GM19397 (cell line): Measurements from ENCODE around the gene SKAP2.
"Not testable (repeated sequence)": the region's sequence is repeated elsewhere in the genome, so short reads cannot be mapped to it uniquely, and the experiment has no call there.

Experiments
- ATAC-seq: cut with Tn5 transposase; IDR thresholded peaks from one replicate; pipeline ENCODE4 v1.9.1; 2021; ENCODE audit warnings: mild to moderate bottlenecking, moderate library complexity; ENCODE audit not compliant: unreplicated experiment

Gene SKAP2

GRCh38 chr7:26857506-26858240 lies 6.7 kb downstream of the SKAP2 start:
- peak; percentile 41 for ATAC-seq

- ATAC-seq = no peak
Measured at GRCh38 chr7:26857170-26857505, 7.3 kb downstream of the SKAP2 start.

- ATAC-seq = no peak
Measured at GRCh38 chr7:26856176-26856985, 8.0 kb downstream of the SKAP2 start.

- ATAC-seq = no peak
Measured at GRCh38 chr7:26854876-26855855, 9.2 kb downstream of the SKAP2 start.

GRCh38 chr7:26853788-26854393 lies 10.5 kb downstream of the SKAP2 start:
- no peak for ATAC-seq

- no peak for ATAC-seq
Measured at GRCh38 chr7:26850193-26850651, 14.2 kb downstream of the SKAP2 start.

GRCh38 chr7:26843705-26844104 lies 20.7 kb downstream of the SKAP2 start:
- no peak for ATAC-seq

- no peak for ATAC-seq
Measured at GRCh38 chr7:26842897-26843296, 21.5 kb downstream of the SKAP2 start.

- no peak for ATAC-seq
Measured at GRCh38 chr7:26841003-26841739, 23.2 kb downstream of the SKAP2 start.

- not testable (repeated sequence) for ATAC-seq
Measured at GRCh38 chr7:26836793-26837192, 27.6 kb downstream of the SKAP2 start.

GRCh38 chr7:26815426-26815825 lies 49.0 kb downstream of the SKAP2 start:
- no peak for ATAC-seq

- no peak for ATAC-seq
Measured at GRCh38 chr7:26813432-26813831, 51.0 kb downstream of the SKAP2 start.

GRCh38 chr7:26794541-26794940 lies 69.8 kb downstream of the SKAP2 start:
- ATAC-seq = no peak

- ATAC-seq = no peak
Measured at GRCh38 chr7:26792576-26792975, 71.8 kb downstream of the SKAP2 start.

GRCh38 chr7:26792006-26792405 lies 72.4 kb downstream of the SKAP2 start:
- no peak for ATAC-seq

- no peak for ATAC-seq
Measured at GRCh38 chr7:26789481-26790184, 74.8 kb downstream of the SKAP2 start.

GRCh38 chr7:26787701-26788100 lies 76.7 kb downstream of the SKAP2 start:
- no peak for ATAC-seq

GRCh38 chr7:26784118-26784517 lies 80.3 kb downstream of the SKAP2 start:
- no peak for ATAC-seq

- no peak for ATAC-seq
Measured at GRCh38 chr7:26782501-26782900, 81.9 kb downstream of the SKAP2 start.
